Stimulated activated effector memory CD8-positive, alpha-beta T cell treated with anti-CD3 and anti-CD28 coated beads, Interleukin-12 subunit alpha, Interleukin-12 subunit beta, amount 100 ng/mL, for 72 hours (primary cell): Measurements from ENCODE around the gene ARPP21.
"Not testable (repeated sequence)": the region's sequence is repeated elsewhere in the genome, so short reads cannot be mapped to it uniquely, and the experiment has no call there.

Experiments used
- ATAC-seq: fragments of 150-1000 bp; cut with Tn5 transposase; 2 replicates; pipeline ENCODE4 v1.10.0; 2021
- DNase-seq, 2 donors: peaks; one replicate each; pipeline ENCODE4 v3.0.0; 2021 to 2022; ENCODE audit warnings: low spot score in 2 of 2
- H3K27ac Mint-ChIP-seq: one replicate; pipeline ENCODE4 v1.8.0; 2022; ENCODE audit warnings: mild to moderate bottlenecking, mixed read lengths
- H3K36me3 Mint-ChIP-seq: one replicate; pipeline ENCODE4 v1.8.0; 2022; ENCODE audit warnings: mild to moderate bottlenecking, mixed read lengths
- H3K4me1 Mint-ChIP-seq: one replicate; pipeline ENCODE4 v1.8.0; 2022; ENCODE audit warnings: mixed read lengths
- H3K4me3 Mint-ChIP-seq: one replicate; pipeline ENCODE4 v1.8.0; 2022; ENCODE audit warnings: mild to moderate bottlenecking, mixed read lengths
- H3K9me3 Mint-ChIP-seq: one replicate; pipeline ENCODE4 v1.8.0; 2022; ENCODE audit warnings: mixed read lengths

The ARPP21 gene

DNA sequence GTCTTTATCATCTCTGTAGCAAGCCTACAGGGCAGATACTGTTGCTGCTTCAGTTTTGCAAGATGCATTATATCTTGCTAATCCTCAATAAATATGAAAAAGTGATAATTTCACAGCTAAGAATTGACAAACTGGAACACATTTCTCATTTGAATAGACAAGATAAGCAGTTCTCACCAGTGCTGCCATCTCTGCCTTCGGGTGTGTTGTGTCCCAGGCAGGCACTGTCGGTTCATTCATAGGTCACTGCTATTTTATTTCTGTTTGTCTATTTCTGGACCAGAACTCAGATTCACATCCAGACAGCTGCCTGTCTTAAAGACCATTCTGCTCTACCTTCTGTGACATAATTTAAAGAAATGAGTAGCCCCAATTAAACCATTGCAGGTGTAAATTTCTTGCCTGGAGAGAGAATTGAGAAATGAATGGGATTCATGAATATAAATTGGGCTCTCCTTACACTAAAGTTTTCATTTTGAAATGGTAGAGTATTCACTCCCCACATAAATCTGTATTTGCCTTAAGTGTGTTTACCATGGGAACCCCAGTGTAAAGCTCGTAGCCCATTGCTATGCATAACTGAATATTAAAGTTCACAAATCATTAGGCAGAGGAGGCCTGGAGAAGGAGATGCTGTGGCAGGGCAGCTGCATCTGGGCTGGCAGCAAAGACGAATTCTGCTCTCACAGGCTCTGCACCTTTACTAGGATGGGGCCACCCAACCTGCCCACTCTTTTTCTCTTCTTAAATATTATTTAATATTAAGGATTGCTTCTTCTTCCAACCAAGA, 149.9 kb downstream of the ARPP21 start:
- Mint-ChIP-seq H3K4me1 (no peaks in the 10 kb centered on the region), H3K36me3 (no peaks in the 10 kb centered on the region)
- ATAC-seq, result no peak

DNA sequence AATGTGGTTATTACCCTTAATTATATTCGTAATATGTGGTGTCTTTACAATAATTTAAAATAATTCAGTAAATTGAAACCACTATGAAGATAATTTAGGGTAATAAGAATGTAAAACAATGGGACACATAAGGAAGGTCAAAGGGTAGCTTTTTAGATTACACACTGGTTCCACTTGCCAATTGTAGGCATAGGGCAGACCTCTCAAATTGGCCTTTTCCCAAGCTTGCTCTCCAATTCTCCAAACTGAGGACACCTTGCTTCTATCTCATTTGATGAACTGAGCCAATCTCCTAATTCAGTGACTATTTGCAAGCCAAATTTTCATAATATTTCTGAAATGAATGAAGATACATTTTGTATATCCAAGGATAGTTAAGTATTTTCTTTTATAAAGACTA, 151.4 kb downstream of the ARPP21 start:
- no peak for ATAC-seq
- H3K36me3 Mint-ChIP-seq, result no peaks in the 10 kb centered on the region
- no peak overlapping the region for H3K4me3 Mint-ChIP-seq
- no peak for DNase-seq
- H3K4me1 Mint-ChIP-seq, result no peaks in the 10 kb centered on the region
- peaks cover under 1% of the 10 kb centered on the region for H3K9me3 Mint-ChIP-seq
- H3K27ac Mint-ChIP-seq, result no peak overlapping the region

More for the DNA sequence above, 149.9 kb downstream of the ARPP21 start:
- Mint-ChIP-seq H3K27ac (no peak overlapping the region), H3K9me3 (peaks cover 7% of the 10 kb centered on the region), H3K4me3 (no peak overlapping the region)
- no peak for DNase-seq

DNA sequence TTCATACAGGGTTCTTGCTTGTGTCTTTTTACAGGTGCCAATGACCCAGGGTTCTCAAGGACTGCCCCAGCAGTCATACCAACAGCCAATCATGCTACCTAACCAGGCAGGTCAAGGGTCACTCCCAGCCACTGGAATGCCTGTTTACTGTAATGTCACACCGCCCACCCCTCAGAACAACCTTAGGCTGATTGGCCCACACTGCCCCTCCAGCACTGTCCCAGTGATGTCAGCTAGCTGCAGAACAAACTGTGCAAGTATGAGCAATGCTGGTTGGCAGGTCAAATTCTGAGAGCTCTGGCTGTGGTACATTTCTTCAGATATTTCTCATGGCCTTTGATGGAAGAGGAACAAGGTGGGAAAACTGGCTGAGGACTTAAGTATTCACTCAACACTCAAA, 154.3 kb downstream of the ARPP21 start:
- no peak for DNase-seq
- H3K4me3 Mint-ChIP-seq, result no peak overlapping the region
- H3K27ac Mint-ChIP-seq, result no peak overlapping the region
- no peak for ATAC-seq
- H3K9me3 Mint-ChIP-seq, result peaks cover 3% of the 10 kb centered on the region
- no peaks in the 10 kb centered on the region for H3K36me3 Mint-ChIP-seq
- no peaks in the 10 kb centered on the region for H3K4me1 Mint-ChIP-seq

DNA sequence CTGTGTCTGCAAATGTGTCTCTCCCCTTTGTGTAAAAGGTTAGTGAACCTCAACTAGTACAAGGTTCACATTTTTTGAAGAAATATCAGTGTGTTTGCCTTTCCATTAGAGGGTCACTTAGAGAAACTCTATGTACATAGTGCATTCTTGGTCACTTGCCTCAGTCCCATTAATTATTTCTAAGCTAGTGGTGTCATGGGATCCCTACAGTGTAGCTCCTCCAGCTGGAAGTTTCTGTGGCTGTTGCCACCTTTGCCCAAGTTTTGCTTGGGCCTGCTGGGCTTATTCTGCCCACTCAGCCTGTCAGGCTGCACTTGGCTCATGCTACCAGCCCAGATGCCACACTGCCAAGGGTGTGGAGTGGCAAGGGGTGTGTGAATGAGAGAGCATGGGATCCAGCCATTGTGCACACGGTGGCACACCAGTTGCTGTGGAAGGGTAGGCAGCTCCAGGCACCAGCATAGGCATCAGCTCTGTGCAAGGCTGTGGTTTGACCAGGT, 161.7 kb downstream of the ARPP21 start:
- Mint-ChIP-seq H3K4me1 (no peaks in the 10 kb centered on the region), H3K27ac (no peak overlapping the region), H3K9me3 (peaks cover 8% of the 10 kb centered on the region), H3K36me3 (no peaks in the 10 kb centered on the region), H3K4me3 (no peak overlapping the region)
- ATAC-seq (no peak), DNase-seq (no peak)

DNA sequence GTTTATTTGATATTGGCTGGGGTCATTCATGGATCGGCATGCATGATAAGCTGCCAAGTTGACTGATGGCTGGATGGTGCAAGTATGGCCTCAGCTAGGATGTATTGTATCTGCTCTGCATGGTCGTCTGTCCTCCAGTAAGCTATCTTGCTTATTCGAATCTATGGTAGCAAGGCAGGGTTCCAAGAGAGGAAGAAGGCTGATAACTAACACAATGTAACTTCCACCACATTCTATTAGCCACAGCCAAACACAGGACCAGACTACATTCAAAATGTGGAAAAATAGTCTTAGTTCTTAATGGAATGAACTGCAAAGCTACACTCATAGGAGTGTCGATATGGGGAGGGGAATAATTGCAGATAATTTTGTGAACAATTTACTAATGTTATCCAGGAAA, 175.2 kb downstream of the ARPP21 start:
- no peak overlapping the region for H3K4me3 Mint-ChIP-seq
- no peak overlapping the region for H3K27ac Mint-ChIP-seq
- H3K36me3 Mint-ChIP-seq, result no peaks in the 10 kb centered on the region
- H3K9me3 Mint-ChIP-seq, result peaks cover 18% of the 10 kb centered on the region
- H3K4me1 Mint-ChIP-seq, result no peaks in the 10 kb centered on the region
- ATAC-seq, result no peak
- no peak for DNase-seq

DNA sequence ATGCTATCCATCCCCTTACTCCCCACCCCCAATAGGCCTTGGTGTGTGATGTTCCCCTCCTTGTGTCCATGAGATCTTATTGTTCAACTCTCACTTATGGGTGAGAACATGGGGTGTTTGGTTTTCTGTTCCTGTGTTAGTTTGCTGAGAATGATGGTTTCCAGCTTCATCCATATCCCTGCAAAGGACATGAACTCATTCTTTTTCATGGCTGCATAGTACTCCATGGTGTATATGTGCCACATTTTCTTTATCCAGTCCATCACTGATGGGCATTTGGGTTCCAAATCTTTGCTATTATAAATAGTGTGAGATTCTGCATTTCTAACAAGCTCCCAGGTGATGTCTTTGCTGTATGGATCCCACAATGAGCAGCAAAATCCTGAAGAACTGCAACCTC, 176.5 kb downstream of the ARPP21 start:
- H3K27ac Mint-ChIP-seq, DNase-seq, H3K4me1 Mint-ChIP-seq, H3K4me3 Mint-ChIP-seq, H3K36me3 Mint-ChIP-seq, ATAC-seq: not testable (repeated sequence)
- peaks cover 18% of the 10 kb centered on the region for H3K9me3 Mint-ChIP-seq

DNA sequence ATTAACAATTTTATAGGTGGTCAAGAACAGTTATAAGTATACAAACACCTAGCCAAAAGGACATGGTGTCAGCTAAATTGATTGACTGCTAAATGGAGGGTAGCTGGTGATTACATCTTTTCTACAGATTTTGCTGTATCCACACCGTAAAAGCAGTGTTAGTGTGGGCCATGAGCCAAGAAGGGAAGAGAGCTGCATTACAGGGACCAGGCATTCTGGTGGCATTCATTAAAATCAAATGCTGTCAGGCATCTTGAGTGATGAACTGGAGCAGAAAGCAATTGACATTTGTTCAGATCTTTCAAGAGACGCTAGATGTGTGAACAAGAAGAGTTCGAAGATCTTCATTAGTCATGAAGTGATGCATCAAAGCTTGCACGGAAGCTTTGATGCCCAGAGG, 177.9 kb downstream of the ARPP21 start:
- H3K4me1 Mint-ChIP-seq, result no peaks in the 10 kb centered on the region
- H3K4me3 Mint-ChIP-seq, result no peak overlapping the region
- peaks cover 18% of the 10 kb centered on the region for H3K9me3 Mint-ChIP-seq
- ATAC-seq (no peak), DNase-seq (no peak)
- no peak overlapping the region for H3K27ac Mint-ChIP-seq
- no peaks in the 10 kb centered on the region for H3K36me3 Mint-ChIP-seq

DNA sequence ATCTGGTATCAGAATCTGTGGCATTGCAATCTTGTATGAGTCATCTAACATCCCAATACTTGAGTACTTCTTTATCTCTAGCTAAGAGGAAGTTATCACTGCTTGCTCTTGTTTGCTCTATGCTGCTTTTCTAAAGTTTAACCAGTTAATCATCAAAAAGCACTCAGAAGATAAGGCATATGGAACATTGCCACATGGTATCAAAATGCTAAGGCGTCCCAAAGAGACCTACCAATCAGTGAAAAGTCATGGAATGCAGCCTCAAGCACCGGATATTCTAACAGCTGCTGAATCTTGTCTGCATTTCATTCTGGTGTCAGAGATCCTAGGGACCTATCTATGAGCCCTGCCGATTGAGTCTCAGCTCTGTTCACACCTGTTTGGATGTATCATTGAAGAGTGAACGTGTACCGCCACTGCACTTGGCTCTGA, 192.8 kb downstream of the ARPP21 start:
- H3K4me3 Mint-ChIP-seq, result no peak overlapping the region

More for the DNA sequence above, 192.8 kb downstream of the ARPP21 start:
- H3K27ac Mint-ChIP-seq, result no peak overlapping the region
- no peaks in the 10 kb centered on the region for H3K36me3 Mint-ChIP-seq
- DNase-seq (no peak), ATAC-seq (no peak)
- peaks cover 27% of the 10 kb centered on the region for H3K9me3 Mint-ChIP-seq
- no peaks in the 10 kb centered on the region for H3K4me1 Mint-ChIP-seq
